CD1c-positive myeloid dendritic cell (primary cell): Measurements from ENCODE around the gene MED13.
"Not testable (repeated sequence)": the region's sequence is repeated elsewhere in the genome, so short reads cannot be mapped to it uniquely, and the experiment has no call there.

Source experiments
- DNase-seq: peaks from one replicate; pipeline ENCODE4 v3.0.0-alpha.2; 2016; ENCODE audit errors: extremely low spot score

Gene MED13

GRCh38 chr17:62058611-62059010 is 6.5 kb downstream of the MED13 start:
- no peak for DNase-seq

- no peak for DNase-seq
These were observed 7.4 kb downstream of the MED13 start for GRCh38 chr17:62057696-62058095.

GRCh38 chr17:62052765-62053338 is 12.2 kb downstream of the MED13 start:
- DNase-seq: no peak

- DNase-seq: no peak
These were observed 14.0 kb downstream of the MED13 start for GRCh38 chr17:62051053-62051452.

GRCh38 chr17:62049299-62049698 is 15.8 kb downstream of the MED13 start:
- DNase-seq: no peak

GRCh38 chr17:62048262-62048661 is 16.8 kb downstream of the MED13 start:
- no peak for DNase-seq

GRCh38 chr17:62045517-62045916 is 19.6 kb downstream of the MED13 start:
- no peak for DNase-seq

GRCh38 chr17:62045109-62045508 is 20.0 kb downstream of the MED13 start:
- DNase-seq: no peak

GRCh38 chr17:62043602-62044001 is 21.5 kb downstream of the MED13 start:
- no peak for DNase-seq

- DNase-seq: no peak
These were observed 21.9 kb downstream of the MED13 start for GRCh38 chr17:62043140-62043539.

GRCh38 chr17:62038248-62038647 is 26.8 kb downstream of the MED13 start:
- DNase-seq: no peak

GRCh38 chr17:62033317-62033716 is 31.8 kb downstream of the MED13 start:
- DNase-seq: no peak

GRCh38 chr17:62032480-62032879 is 32.6 kb downstream of the MED13 start:
- no peak for DNase-seq

- DNase-seq: no peak
These were observed 34.8 kb downstream of the MED13 start for GRCh38 chr17:62030264-62030663.

GRCh38 chr17:62024866-62025265 is 40.2 kb downstream of the MED13 start:
- DNase-seq: no peak

GRCh38 chr17:62017912-62018311 is 47.2 kb downstream of the MED13 start:
- DNase-seq: no peak

GRCh38 chr17:62017496-62017895 is 47.6 kb downstream of the MED13 start:
- DNase-seq: no peak

- DNase-seq: no peak
These were observed 50.6 kb downstream of the MED13 start for GRCh38 chr17:62014526-62014925.

- no peak for DNase-seq
These were observed 55.9 kb downstream of the MED13 start for GRCh38 chr17:62009220-62009619.

- DNase-seq: no peak
These were observed 56.8 kb downstream of the MED13 start for GRCh38 chr17:62008294-62008693.

GRCh38 chr17:62004388-62004787 is 60.7 kb downstream of the MED13 start:
- no peak for DNase-seq

- DNase-seq: not testable (repeated sequence)
These were observed 61.9 kb downstream of the MED13 start for GRCh38 chr17:62003141-62003540.

- DNase-seq: no peak
These were observed 64.0 kb downstream of the MED13 start for GRCh38 chr17:62001105-62001504.

GRCh38 chr17:62000186-62000585 is 64.9 kb downstream of the MED13 start:
- DNase-seq: no peak
